ENCODE results near the gene CEP57L1.
"Not testable (repeated sequence)": the region's sequence is repeated elsewhere in the genome, so short reads cannot be mapped to it uniquely, and the experiment has no call there.

Gene CEP57L1

DNA sequence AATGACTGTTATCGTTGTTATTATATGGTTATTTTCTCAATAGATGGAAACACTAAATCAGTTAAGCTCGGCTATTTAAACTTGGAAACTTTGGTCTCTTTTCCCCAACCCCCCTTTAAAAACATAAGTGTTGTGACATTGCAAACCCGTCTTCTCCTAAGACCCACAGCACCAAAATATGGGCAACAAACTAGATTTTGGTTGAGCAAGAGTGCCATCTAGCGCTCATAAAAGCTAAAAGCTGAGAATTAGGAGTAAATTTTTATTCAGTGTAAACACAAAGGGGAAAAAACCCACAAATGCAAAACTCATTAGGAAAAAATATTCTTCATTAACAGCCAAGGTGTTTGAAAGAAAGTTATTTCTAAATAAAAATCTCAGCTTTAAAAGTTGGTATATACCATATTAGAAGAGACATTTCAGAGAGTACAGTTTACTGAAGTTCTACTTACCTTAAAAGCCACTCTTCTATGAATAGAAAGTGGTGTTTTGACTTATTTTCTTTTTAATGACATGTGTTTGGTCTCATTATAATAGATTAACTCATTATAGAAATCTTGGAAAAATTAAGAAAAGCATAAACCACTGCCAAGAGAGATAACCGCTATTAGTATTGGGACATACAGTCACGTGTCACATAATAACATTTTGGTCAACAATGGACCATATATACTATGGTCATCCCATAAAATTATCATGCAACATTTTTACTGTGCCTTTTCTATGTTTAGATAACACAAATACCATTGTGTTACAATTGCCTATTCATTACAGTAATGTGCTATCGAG, 21.8 kb upstream of the CEP57L1 start:
- peak; percentile 74 for DNase-seq (ENCODE audit: low spot score)

- no peak for DNase-seq (ENCODE audit: low spot score)
Observed at GRCh38 chr6:109074133-109074415, 21.2 kb upstream of the CEP57L1 start.

GRCh38 chr6:109075934-109076333, 19.4 kb upstream of the CEP57L1 start:
- no peak for DNase-seq (ENCODE audit: low spot score)

DNA sequence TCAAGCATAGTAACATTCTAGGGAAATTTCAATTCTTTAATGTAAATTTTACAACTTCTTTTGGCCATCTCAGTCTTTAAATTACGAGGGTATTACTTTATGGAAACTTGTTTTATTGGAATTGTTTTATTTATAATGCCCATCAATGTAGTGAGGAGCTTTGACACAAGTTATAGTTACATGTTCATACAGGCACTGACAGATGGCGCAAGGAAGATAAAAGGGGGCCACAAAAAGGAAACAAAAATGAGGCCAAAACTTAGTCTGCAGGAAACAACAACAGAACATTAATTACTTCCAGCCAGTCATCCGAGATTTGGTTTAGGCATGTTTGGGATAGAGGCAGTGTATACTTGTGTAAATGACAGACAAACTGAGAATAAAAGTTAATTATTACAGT, 18.9 kb upstream of the CEP57L1 start:
- DNase-seq (ENCODE audit: low spot score), result no peak

GRCh38 chr6:109079981-109080380, 15.3 kb upstream of the CEP57L1 start:
- no peak for DNase-seq (ENCODE audit: low spot score)

GRCh38 chr6:109081026-109081425, 14.3 kb upstream of the CEP57L1 start:
- no peak for DNase-seq (ENCODE audit: low spot score)

- no peak for DNase-seq (ENCODE audit: low spot score)
Observed at GRCh38 chr6:109081516-109082187, 13.7 kb upstream of the CEP57L1 start.

- DNase-seq (ENCODE audit: low spot score), result no peak
Observed at GRCh38 chr6:109082188-109082577, 13.1 kb upstream of the CEP57L1 start.

GRCh38 chr6:109083657-109084056, 11.7 kb upstream of the CEP57L1 start:
- no peak for DNase-seq (ENCODE audit: low spot score)

- not testable (repeated sequence) for DNase-seq (ENCODE audit: low spot score)
Observed at GRCh38 chr6:109084146-109084545, 11.2 kb upstream of the CEP57L1 start.

DNA sequence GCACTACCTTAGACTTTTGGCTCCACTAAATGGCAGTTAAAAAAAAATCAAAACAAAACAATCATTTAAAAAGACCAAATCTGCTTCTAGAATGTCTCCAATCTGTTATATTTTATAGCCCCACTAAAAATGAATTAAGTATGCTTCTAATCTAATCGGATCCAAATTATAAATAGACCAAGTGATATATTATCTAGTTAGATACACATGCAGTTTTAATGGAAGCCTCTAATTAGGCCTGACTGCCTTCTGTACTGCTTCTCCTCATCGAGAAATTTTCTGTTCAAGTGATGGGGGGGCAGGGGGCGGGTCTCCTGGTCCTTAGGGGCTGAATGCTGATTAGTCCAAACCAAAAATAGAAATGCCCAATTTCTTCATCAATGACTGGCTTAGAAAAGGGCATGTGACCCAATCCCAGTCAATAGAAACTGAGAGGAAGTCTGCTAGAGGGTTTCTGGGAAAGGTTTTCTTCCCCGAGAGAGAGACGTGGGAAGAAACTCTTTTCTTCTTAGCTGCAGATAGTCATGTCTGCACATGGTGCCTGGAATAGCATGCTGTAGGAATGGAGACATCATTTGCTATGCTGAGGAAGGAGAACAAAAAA, 7.5 kb upstream of the CEP57L1 start:
- DNase-seq (ENCODE audit: low spot score), result no peak

DNA sequence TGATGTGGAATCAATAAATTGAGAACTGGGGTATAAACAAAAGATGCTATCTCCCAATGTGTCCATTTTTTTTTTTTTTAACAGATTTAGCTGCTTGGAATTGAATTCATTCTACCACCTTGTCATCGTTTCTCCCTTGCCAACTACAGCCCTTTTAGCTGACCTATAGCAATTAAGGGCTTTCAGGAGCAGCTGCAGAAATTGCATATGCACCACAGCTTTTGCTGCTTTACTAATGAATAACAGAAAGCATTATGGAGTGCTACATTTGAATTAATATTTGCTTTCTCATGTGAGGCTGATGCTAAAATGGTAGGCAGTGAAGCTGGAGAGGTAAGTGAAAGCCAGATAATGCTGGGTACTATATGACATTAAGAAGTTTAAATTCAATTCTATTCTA, 6.3 kb upstream of the CEP57L1 start:
- DNase-seq (ENCODE audit: low spot score), result no peak

- DNase-seq (ENCODE audit: low spot score), result no peak
Observed at GRCh38 chr6:109091314-109092024, 3.8 kb upstream of the CEP57L1 start.

DNA sequence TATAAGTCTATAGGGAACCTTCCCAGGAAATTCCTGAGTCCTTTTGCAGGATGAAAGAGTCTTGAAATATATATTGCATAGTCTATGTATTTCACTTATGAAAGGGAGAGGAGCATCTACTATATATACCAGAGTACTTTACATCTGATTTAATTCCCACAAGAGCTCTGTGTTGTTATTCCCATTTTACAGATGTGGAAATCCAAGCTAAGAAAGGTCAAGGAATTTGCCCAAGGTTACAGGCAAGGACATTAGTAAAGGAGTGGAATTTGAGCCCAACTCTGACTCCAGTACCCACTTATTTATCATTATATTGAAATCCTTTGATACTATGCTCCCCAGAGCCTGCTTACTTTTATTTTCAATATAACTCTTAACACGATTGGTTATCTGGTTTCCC, 3.2 kb upstream of the CEP57L1 start:
- no peak for DNase-seq (ENCODE audit: low spot score)

GRCh38 chr6:109093732-109094415, 1.4 kb upstream of the CEP57L1 start:
- no peak for DNase-seq (ENCODE audit: low spot score)

- DNase-seq (ENCODE audit: low spot score), result peak; percentile 80
Observed at GRCh38 chr6:109094416-109095035, 781 bp upstream of the CEP57L1 start, which contains the start of gene SESN1. Gene SESN1, minus strand, starts transcription at chr6:109094846. Its CDS starts 773 bp downstream, at chr6:109094073.

- DNase-seq (ENCODE audit: low spot score), result no peak
Observed at GRCh38 chr6:109095835-109096084, 453 bp downstream of the CEP57L1 start.

DNA sequence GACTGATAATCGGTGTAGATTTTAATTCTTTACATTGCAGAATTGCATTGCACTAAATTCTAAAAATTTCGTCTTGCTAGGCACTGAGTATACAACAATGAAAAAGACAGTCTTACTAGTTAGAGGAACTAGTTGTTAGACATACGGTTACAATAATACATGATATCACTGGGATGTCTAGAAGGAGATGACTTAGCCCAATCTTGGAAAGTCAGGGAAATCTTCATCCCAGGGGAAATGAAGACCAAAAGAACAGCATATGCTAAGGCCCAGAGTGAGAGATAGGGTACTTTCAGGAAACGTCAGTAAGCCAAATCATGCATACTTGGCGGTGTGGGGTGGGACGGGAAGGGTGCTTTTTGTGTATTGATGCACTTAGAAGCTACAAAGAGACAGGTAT, 901 bp downstream of the CEP57L1 start:
- no peak for DNase-seq (ENCODE audit: low spot score)

- no peak for DNase-seq (ENCODE audit: low spot score)
Observed at GRCh38 chr6:109097661-109098060, 2.4 kb downstream of the CEP57L1 start.

- DNase-seq (ENCODE audit: low spot score), result no peak
Observed at GRCh38 chr6:109102762-109103161, 7.5 kb downstream of the CEP57L1 start.

- DNase-seq (ENCODE audit: low spot score), result no peak
Observed at GRCh38 chr6:109103942-109104341, 8.6 kb downstream of the CEP57L1 start.

DNA sequence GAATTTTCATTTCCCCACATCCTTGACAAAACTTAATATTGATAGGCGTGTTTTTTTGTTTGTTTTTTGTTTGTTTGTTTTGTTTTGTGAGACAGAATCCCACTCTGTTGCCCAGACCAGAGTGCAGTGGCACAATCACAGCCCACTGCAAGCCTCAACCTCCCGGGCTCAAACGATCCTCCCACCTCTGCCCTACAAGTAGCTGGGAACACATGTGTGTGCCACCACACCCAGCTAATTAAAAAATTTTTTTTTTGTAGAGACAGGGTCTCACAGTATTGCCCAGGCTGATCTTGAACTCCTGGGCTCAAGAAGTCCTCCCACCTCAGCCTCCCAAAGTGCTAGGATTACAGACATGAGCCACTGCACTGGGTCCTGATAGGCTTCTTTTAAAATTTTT, 9.2 kb downstream of the CEP57L1 start:
- no peak for DNase-seq (ENCODE audit: low spot score)

All from CD4-positive, alpha-beta T cell treated with Interleukin-6 at 100 ng/mL for 8 hours (primary cell).